Smooth muscle cell (in vitro differentiated cells): ENCODE data around the gene SPSB2. TPM values are rescaled to one million over a fixed set of nuclear protein-coding genes. Genes with fewer than 3 reads are reported as not detected.

Experiments
- DNase-seq: peaks from one replicate; lab custom pipeline; 2025; ENCODE audit not compliant: unreplicated experiment; lab: John Stamatoyannopoulos, UW
- H2AFZ ChIP-seq: fragments of 200-600 bp; sonication (generic); 2 replicates; pipeline ENCODE4 v1.6.0; 2016; ENCODE audit warnings: antibody characterized with exemption, low read depth, mild to moderate bottlenecking
- H3F3A ChIP-seq: fragments of 200-600 bp; sonication (generic); 2 replicates; pipeline ENCODE4 v1.6.0; 2017; ENCODE audit warnings: antibody characterized with exemption, low read depth
- H3K27ac ChIP-seq: fragments of 200-600 bp; sonication (generic); 2 replicates; pipeline ENCODE4 v1.5.1; 2016; ENCODE audit warnings: low read depth, mild to moderate bottlenecking
- H3K27me3 ChIP-seq: fragments of 200-600 bp; sonication (generic); 2 replicates; pipeline ENCODE4 v1.6.1; 2016; ENCODE audit warnings: low read depth, mild to moderate bottlenecking
- H3K36me3 ChIP-seq: fragments of 200-600 bp; sonication (generic); 2 replicates; pipeline ENCODE4 v1.5.1; 2016; ENCODE audit warnings: low read depth
- H3K4me1 ChIP-seq: fragments of 200-600 bp; sonication (generic); 2 replicates; pipeline ENCODE4 v1.5.1; 2016; ENCODE audit warnings: low read depth
- H3K4me2 ChIP-seq: fragments of 200-600 bp; sonication (generic); 2 replicates; pipeline ENCODE4 v1.6.0; 2016; ENCODE audit warnings: mild to moderate bottlenecking
- H3K4me3 ChIP-seq: fragments of 200-600 bp; sonication (generic); 2 replicates; pipeline ENCODE4 v1.5.1; 2016; ENCODE audit warnings: mild to moderate bottlenecking
- H3K79me2 ChIP-seq: fragments of 200-600 bp; sonication (generic); 2 replicates; pipeline ENCODE4 v1.6.0; 2016; ENCODE audit warnings: low read depth, mild to moderate bottlenecking
- H3K9ac ChIP-seq: fragments of 200-600 bp; sonication (generic); 2 replicates; pipeline ENCODE4 v1.6.0; 2016; ENCODE audit warnings: low read depth
- H3K9me3 ChIP-seq: fragments of 200-600 bp; sonication (generic); replicated peaks from 2 replicates; pipeline ENCODE4 v1.5.1; 2016; ENCODE audit warnings: low read depth
- H4K20me1 ChIP-seq: fragments of 200-600 bp; sonication (generic); 2 replicates; pipeline ENCODE4 v1.6.0; 2016; ENCODE audit warnings: low read depth
- WGBS: methylation state at CpG from one replicate; pipeline ENCODE4 v1.1.7; 2016; ENCODE audit warnings: low lambda C conversion rate; 5-methylcytosine and 5-hydroxymethylcytosine counted together
- polyA plus RNA-seq: library from polyadenylated mRNA; unstranded; fragments of >200 nt; fragmentation: Nextera tagmentation; extraction: Ambion mirVana; gene quantifications from 2 replicates; pipeline ENCODE4 v1.2.1, GENCODE V29; 2016
- total RNA-seq: library from RNA; depleted of rRNA; stranded (reverse); fragments of >200 nt; gene quantifications from 2 replicates; pipeline ENCODE4 v1.2.3, GENCODE V29; 2014
- TF ChIP-seq, protein P1 (sequence below): fragments of 200-600 bp; sonication (generic); IDR thresholded peaks from 2 replicates; pipeline ENCODE4 v1.5.1; 2017; ENCODE audit warnings: borderline replicate concordance, mild to moderate bottlenecking, antibody characterized with exemption; ENCODE audit not compliant: insufficient read depth, poor library complexity, severe bottlenecking

SPSB2 gene
- total and polyA plus RNA-seq, 2 experiments from 2014 or later, result 2.5 to 5.9 TPM

DNA sequence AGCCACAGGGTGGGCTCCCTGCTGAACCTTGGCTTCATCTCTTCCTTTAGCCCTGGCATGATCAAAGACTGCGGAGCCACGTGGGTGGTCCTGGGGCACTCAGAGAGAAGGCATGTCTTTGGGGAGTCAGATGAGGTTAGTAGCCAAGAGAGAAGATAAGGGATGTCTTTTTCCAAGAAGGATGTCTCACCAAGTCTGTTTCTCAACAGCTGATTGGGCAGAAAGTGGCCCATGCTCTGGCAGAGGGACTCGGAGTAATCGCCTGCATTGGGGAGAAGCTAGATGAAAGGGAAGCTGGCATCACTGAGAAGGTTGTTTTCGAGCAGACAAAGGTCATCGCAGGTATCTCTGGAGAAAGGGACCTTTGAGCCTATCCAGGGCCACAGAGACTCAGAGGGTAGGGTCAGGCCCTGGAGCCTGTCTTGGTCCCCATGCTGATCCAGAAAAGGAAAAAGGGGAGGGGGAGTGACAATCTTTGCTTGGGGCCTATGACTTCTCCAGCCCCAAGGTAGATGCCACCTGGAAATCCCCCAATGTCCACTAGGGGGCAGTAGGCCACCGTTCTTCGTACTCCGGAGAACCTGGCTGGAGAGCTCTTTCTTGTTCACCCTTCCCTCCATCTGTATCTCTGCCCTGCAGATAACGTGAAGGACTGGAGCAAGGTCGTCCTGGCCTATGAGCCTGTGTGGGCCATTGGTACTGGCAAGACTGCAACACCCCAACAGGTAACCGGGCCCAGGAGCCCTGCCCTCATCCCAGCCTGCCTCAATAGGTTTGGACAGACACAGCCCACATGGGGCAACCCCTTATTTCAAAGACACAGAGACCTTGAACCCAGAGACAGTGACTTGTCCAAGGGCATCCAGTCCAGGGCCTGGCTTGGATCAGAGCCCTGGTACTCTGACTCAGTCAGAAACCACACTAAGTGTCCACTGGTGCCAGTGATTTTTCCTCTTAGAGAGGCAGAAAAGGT, 3.8 kb downstream of the SPSB2 start:
- no peak overlapping the region for H3K9ac ChIP-seq
- peak; percentile 19 for DNase-seq
- H3K27ac ChIP-seq, result peak overlapping the region; percentile 76
- H3K4me3 ChIP-seq, result peak overlapping the region; percentile 99
- TF ChIP-seq, protein P1, sequence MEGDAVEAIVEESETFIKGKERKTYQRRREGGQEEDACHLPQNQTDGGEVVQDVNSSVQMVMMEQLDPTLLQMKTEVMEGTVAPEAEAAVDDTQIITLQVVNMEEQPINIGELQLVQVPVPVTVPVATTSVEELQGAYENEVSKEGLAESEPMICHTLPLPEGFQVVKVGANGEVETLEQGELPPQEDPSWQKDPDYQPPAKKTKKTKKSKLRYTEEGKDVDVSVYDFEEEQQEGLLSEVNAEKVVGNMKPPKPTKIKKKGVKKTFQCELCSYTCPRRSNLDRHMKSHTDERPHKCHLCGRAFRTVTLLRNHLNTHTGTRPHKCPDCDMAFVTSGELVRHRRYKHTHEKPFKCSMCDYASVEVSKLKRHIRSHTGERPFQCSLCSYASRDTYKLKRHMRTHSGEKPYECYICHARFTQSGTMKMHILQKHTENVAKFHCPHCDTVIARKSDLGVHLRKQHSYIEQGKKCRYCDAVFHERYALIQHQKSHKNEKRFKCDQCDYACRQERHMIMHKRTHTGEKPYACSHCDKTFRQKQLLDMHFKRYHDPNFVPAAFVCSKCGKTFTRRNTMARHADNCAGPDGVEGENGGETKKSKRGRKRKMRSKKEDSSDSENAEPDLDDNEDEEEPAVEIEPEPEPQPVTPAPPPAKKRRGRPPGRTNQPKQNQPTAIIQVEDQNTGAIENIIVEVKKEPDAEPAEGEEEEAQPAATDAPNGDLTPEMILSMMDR, result peak; percentile 93
- no peaks in the 10 kb centered on the region for H3K9me3 ChIP-seq
- H3K4me1 ChIP-seq, result peaks cover 8% of the 10 kb centered on the region
- H3K27me3 ChIP-seq, result no peaks in the 10 kb centered on the region
- H4K20me1 ChIP-seq, result peaks cover 47% of the 10 kb centered on the region
- peaks cover 20% of the 10 kb centered on the region for H3K79me2 ChIP-seq
- 44% methylated on average over 12 of the region's 12 CpGs for WGBS
- H3F3A ChIP-seq, result peaks cover 50% of the 10 kb centered on the region
- peak overlapping the region; percentile 97 for H3K4me2 ChIP-seq
- H2AFZ ChIP-seq, result no peak overlapping the region
- H3K36me3 ChIP-seq, result no peaks in the 10 kb centered on the region

DNA sequence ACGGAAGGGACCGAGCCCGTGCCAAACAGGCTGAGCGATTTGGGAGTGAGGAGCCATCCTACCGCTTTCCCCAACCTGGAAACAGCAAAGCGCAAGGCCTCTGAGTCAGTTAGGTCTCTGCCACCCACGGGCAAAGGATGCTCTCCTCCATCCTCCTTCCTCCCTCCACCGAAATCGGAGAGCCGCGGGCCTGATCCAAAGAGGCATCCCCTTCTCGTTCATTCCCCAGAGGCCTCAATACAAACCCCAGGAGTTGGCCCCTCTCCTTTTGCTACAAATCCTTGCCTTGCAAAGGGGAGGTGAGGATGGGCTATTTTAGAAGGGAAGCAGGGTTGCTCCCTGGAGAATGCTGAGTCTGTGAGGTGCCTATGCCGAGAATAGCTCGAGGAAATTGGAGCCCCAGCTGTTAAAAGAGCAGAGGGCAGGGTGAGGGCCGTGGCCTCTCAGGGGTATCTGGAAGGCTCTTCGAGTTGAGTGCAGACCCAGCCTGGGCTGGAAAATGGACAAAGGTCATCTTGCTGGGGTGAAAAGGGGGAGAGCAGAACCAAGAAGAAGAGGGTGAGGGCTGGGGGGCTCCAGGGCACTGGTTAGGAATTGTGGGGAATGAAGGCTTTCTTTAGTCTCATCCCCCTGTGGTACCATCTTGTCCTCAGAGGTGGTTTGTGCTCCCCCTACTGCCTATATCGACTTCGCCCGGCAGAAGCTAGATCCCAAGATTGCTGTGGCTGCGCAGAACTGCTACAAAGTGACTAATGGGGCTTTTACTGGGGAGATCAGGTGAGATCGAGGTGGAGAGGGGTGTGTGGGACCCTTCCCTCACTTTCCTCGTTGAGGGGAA, 4.7 kb downstream of the SPSB2 start:
- H4K20me1 ChIP-seq, result peaks cover 47% of the 10 kb centered on the region
- peaks cover 20% of the 10 kb centered on the region for H3K79me2 ChIP-seq

DNA sequence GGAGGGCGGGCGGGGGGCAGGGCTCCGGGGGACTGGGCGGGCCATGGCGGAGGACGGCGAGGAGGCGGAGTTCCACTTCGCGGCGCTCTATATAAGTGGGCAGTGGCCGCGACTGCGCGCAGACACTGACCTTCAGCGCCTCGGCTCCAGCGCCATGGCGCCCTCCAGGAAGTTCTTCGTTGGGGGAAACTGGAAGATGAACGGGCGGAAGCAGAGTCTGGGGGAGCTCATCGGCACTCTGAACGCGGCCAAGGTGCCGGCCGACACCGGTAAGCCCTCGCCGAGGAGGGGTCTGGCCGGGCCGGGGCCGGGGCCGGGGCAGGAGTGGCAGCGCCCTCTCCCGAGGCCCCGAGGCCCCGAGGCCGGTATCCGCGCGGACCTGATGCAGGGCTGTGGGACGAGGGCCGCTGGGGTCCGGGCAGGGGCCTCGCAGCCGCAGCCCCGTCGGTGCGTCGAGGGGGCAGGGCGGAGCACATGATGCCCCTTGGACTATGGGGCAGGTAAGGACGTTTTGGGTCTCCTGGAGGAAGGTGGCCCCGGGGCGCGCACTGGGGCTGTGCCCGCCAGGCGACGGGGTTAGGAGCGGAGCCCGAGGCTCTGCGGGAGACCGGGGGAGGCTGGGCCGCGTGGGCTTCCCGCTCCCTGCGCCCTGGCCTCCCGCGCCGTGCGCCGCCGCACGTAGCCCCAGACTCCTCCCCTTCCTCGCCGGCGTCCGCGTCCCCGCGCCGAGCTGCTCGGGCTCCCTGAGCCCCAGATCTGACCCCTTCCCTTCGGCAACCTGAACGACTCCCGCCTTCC, 5.5 kb downstream of the SPSB2 start, which contains the start of gene TPI1:
TPI1 (plus strand) TSS at position 119 of the 798 bp plus-strand sequence; CDS start at position 155, 36 bp downstream.
- peaks cover 47% of the 10 kb centered on the region for H4K20me1 ChIP-seq
- H2AFZ ChIP-seq, result peak within 1 kb of the TSS; percentile 72
- peaks cover 20% of the 10 kb centered on the region for H3K79me2 ChIP-seq
- H3K4me3 ChIP-seq, result peak within 1 kb of the TSS; percentile 99
- peak within 1 kb of the TSS; percentile 97 for H3K4me2 ChIP-seq
- H3K4me1 ChIP-seq, result peaks cover 8% of the 10 kb centered on the region
- DNase-seq, result peak; percentile 68
- H3K27ac ChIP-seq, result peak within 1 kb of the TSS; percentile 76
- peak within 1 kb of the TSS; percentile 94 for H3K9ac ChIP-seq
- H3K27me3 ChIP-seq, result no peaks in the 10 kb centered on the region
- H3F3A ChIP-seq, result peaks cover 58% of the 10 kb centered on the region
- H3K9me3 ChIP-seq, result no peaks in the 10 kb centered on the region
- TF ChIP-seq, protein P1, result peak; percentile 12
- 2% methylated on average over 59 of the region's 86 CpGs for WGBS
- no peaks in the 10 kb centered on the region for H3K36me3 ChIP-seq

More for the DNA sequence above, 4.7 kb downstream of the SPSB2 start:
- H3K4me3 ChIP-seq, result peak overlapping the region; percentile 99
- H3K27me3 ChIP-seq, result no peaks in the 10 kb centered on the region
- TF ChIP-seq, protein P1, result no peak
- peaks cover 53% of the 10 kb centered on the region for H3F3A ChIP-seq
- H2AFZ ChIP-seq, result no peak overlapping the region
- peaks cover 8% of the 10 kb centered on the region for H3K4me1 ChIP-seq
- H3K27ac ChIP-seq, result peak overlapping the region; percentile 76
- H3K9me3 ChIP-seq, result no peaks in the 10 kb centered on the region
- no peak for DNase-seq
- H3K36me3 ChIP-seq, result no peaks in the 10 kb centered on the region
- 5% methylated on average over 22 of the region's 22 CpGs for WGBS
- peak overlapping the region; percentile 97 for H3K4me2 ChIP-seq
- H3K9ac ChIP-seq, result peak overlapping the region; percentile 94
